Measurements from ENCODE around the gene CNTN1.

The CNTN1 gene

DNA sequence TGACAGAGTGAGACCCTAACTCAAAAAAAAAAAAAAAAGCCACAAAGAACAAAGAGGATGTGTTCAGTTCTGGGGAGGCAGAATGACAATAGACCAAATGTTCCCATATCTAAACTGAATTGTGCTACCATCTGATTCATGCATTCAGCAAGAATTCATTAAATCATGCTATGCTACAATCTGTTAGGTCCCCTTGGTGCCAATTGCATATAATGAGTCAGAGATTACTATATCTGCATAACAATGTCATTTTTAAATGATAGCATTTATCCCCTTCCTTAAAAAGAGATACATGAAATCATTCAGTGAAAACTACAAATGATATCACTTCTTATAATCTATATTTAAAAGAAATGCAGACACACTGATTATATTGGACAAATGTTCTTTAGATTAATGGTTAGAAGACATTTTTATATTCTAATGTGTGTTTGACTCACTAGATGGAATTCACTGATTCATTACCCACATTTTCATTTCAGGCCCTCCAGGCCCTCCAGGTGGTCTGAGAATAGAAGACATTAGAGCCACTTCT lies 288.3 kb downstream of the CNTN1 start:
- FAIRE-seq, result no peak

GRCh38 chr12:40986001-40986400 lies 293.8 kb downstream of the CNTN1 start:
- no peak for FAIRE-seq

- no peak for FAIRE-seq
Observed at GRCh38 chr12:40988355-40988754, 296.1 kb downstream of the CNTN1 start.

DNA sequence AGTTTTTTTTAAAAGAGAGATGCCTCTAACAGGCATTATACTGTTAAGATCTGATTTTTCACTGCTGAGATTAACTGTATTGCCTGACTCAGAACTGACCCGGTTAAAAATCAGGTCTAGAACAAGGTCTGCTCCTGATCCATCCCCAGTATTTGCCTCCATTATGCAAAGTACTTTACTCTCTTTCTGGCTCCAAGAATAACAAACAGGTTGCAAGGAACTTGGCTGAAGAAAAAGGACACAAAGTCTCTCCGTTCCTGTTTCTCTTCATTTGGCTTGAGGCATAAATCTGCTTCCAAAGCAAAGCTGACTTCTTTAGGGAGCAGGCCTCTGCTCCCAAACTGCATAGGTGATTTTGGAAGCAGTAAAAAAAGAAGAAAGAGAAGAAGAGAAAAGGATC lies 296.6 kb downstream of the CNTN1 start:
- no peak for FAIRE-seq

DNA sequence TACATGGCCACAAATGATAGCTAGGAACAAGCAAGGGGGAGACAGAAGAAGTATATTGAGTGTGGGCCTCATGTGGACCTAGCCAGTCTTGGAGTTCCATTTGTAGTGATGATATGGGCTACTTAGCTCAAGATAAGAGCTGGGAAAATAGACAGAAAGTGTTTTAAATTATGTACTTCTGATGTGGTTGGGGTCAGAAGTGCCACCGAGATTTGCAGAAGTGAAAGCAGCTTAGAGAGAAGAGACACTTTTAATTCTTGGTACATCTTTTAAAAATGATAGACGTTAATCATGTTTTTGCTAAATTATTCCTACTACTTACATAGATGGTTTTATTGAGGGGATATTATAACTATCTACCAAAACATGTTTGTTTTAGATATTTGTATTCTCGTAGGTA lies 297.5 kb downstream of the CNTN1 start:
- no peak for FAIRE-seq

GRCh38 chr12:40992158-40992557 lies 299.9 kb downstream of the CNTN1 start:
- no peak for FAIRE-seq

DNA sequence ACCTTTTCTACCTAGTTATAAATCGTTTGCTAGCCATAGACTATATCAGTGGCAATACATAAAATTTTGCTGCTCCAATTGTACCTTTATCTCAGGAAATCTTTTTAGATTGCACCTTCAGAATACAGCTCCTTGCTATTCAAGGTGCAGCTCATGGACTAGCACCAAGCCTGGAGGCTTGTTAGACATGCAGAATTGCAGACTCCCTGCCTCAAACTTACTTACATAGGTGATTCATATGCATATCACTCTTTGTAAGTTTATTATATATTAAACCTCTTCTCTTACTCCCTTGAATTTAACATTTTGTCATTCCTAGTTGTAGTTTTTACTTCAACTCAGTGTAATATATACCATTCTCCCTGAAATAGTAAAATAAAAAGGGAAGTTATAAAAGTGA lies 300.4 kb downstream of the CNTN1 start:
- no peak for FAIRE-seq

DNA sequence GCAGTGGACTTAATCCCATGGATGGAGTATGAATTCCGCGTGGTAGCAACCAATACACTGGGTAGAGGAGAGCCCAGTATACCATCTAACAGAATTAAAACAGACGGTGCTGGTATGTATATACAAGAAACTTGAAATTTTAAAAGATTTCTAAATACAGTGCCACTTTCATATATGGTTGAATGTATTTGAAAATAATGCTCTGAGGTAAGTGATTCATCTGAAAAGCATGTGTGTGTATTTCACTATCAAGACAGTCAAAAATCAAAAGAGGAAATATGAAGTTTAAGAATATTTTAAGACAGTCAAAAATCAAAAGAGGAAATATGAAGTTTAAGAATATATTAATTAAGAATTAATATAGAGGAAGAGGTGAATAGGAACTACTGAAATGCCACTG lies 300.9 kb downstream of the CNTN1 start:
- peak; percentile 40 for FAIRE-seq

- no peak for FAIRE-seq
Observed at GRCh38 chr12:40996091-40996490, 303.9 kb downstream of the CNTN1 start.

DNA sequence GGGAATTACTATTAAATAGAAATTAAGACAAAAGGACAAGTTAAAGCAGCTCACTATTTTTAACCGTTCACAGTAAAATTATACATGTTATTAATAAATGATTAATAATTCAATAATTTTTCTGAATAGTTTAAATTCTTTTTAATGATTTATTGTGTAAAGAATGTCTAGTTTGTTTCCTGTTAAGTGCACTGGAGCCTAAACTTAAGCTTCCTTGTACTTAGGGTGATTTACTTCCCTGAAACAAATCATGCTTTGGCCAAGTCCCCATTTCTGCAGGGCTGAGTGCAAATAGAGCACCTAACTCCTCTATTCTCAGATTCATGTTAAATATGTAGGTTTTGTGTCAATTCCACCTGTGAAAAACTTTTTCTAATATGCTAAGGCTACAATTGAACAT lies 307.0 kb downstream of the CNTN1 start:
- FAIRE-seq, result no peak

DNA sequence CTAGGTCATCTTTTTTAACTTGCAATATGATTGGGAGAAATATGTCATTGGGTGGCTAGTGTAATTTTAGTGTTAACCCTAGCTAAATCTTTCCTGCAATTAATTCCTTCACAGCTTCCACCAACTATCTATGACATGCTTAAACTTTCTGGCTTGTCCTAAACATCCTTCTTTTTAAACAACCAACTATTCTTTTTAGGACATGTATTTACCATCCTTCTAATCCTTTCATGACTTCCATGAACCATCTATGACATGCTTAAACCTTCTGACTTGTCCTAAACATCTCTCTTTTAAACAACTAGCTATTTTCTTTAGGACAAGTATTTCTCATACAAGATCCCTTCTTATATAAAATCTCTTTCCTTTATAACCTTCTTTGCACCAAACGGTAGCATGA lies 316.2 kb downstream of the CNTN1 start:
- FAIRE-seq, result no peak

DNA sequence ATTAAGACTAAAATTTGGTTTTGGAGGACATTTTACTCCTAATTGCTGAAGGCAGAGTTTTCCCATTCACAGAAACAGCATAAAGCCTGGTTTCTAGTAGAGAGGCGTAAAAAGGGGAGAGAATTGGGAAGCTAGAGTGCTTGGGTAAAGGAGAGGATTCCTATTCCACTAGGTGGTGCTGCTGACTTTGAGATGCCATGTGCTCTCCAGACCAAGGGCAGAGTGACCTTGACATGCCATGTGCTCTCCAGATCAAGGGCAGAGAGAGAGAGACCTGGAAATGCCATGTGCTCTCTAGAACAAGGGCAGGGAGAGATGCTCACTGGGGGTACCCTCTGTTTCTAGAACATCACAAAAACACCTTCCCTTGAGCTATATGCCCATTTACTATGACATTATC lies 319.7 kb downstream of the CNTN1 start:
- FAIRE-seq, result no peak

GRCh38 chr12:41013881-41014642 lies 321.8 kb downstream of the CNTN1 start:
- no peak for FAIRE-seq

- no peak for FAIRE-seq
Observed at GRCh38 chr12:41014643-41015020, 322.4 kb downstream of the CNTN1 start.

GRCh38 chr12:41018010-41018409 lies 325.8 kb downstream of the CNTN1 start:
- no peak for FAIRE-seq

DNA sequence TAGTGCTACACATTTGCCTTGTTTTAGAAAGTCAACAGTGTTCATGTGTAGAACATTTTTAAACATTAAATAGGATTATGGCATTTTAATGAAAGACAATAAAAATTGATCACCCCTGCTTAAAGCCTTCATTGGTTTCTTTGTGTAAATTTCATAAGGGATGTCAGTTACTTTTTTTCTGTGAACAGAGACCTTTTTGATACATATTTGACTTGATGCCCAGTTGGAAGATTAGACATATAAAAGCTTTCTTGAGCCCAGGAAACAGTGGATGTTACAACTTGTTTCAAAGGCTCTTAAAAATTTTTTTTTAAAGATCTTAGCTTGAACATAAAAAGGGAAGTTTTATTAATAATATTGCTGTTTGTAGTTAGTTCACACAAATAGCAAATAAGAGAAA lies 327.2 kb downstream of the CNTN1 start:
- no peak for FAIRE-seq

- FAIRE-seq, result no peak
Observed at GRCh38 chr12:41023836-41024235, 331.6 kb downstream of the CNTN1 start.

GRCh38 chr12:41026151-41026550 lies 333.9 kb downstream of the CNTN1 start:
- no peak for FAIRE-seq

- FAIRE-seq, result no peak
Observed at GRCh38 chr12:41032386-41032785, 340.1 kb downstream of the CNTN1 start.

DNA sequence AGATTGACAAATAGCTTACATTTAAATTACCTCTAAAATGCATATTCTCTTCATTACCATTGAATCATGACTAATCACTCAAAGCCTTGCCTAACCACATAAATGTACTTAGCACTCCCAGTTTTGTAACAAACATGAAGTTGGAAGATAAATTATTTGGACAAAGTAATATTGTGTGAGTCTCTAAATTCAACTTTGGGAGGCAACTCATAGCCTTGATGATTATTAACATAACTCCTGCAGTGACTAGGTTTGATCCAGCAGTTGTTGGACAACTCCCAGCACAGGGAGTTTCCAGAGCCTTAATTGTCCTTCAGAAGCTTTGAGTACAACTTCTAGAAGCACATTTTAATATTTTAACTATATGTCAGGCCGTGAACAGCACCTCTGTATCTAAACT lies 342.4 kb downstream of the CNTN1 start:
- FAIRE-seq, result no peak

DNA sequence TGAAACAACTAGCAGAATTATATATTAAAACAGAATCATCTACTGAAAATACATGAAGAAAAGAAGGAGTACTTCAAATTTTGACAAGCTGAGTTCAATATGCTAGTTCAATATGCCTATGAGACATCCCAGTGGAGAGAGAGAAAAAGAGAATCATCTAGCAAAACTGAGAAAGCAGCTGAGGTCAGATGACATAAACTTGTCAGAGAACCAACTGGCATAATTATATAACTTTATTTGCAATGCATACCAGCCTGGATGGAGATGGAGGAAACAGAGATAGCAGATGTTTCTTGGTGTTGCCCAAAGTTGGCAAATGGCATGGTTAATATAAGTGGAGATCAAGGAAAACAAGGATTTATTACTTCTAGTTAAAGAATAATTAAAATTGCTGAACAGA lies 347.2 kb downstream of the CNTN1 start:
- no peak for FAIRE-seq

DNA sequence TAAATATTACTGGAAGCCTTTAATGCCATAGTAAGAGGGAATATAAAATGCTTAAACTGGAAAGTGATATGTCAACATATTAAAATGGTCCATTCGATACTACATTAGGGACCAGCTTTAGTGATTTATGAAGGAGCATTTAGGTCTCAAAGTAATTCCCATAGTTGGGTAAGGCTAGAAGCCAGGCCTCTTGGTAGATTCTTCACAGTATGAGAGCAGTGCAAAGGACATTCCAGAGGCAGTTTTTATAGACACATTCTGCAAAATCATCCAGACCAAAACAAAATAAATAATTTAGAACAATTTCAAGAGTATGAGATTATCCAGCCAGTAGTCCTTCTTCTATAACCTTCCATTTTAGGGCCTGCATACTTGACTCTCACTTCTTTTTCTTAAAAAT lies 353.3 kb downstream of the CNTN1 start:
- FAIRE-seq, result no peak

- FAIRE-seq, result no peak
Observed at GRCh38 chr12:41049033-41049432, 356.8 kb downstream of the CNTN1 start.

GRCh38 chr12:41051954-41052353 lies 359.7 kb downstream of the CNTN1 start:
- no peak for FAIRE-seq

- FAIRE-seq, result peak; percentile 78
Observed at GRCh38 chr12:41052441-41052840, 360.2 kb downstream of the CNTN1 start.
